C4-2B (cell line): Measurements from ENCODE around the gene KIF5B.
"Not testable (repeated sequence)": the region's sequence is repeated elsewhere in the genome, so short reads cannot be mapped to it uniquely, and the experiment has no call there.

ENCODE experiments used
- CTCF ChIP-seq: fragments of 450-650 bp; conservative IDR thresholded peaks from 2 replicates; pipeline ENCODE4 v1.5.1; 2017; ENCODE audit warnings: mild to moderate bottlenecking
- ZFX ChIP-seq: fragments of 450-650 bp; IDR thresholded peaks from 2 replicates; pipeline ENCODE4 v1.6.1; 2017

GRCh38 chr10:31987786-31988185, 68.4 kb downstream of the KIF5B start:
- not testable (repeated sequence) for TF ChIP-seq CTCF, ZFX
